PC-9 (cell line): Measurements from ENCODE around the gene CLNK.

Experiments used
- CTCF ChIP-seq: fragments of 200-600 bp; sonication (generic); conservative IDR thresholded peaks from 2 replicates; pipeline ENCODE4 v1.6.1; 2017; ENCODE audit warnings: mixed run types, antibody characterized with exemption, mild to moderate bottlenecking, moderate library complexity
- EZH2 ChIP-seq: fragments of 200-600 bp; sonication (generic); IDR thresholded peaks from 2 replicates; pipeline ENCODE4 v1.8.0; 2017; ENCODE audit warnings: antibody characterized with exemption, low read depth

DNA sequence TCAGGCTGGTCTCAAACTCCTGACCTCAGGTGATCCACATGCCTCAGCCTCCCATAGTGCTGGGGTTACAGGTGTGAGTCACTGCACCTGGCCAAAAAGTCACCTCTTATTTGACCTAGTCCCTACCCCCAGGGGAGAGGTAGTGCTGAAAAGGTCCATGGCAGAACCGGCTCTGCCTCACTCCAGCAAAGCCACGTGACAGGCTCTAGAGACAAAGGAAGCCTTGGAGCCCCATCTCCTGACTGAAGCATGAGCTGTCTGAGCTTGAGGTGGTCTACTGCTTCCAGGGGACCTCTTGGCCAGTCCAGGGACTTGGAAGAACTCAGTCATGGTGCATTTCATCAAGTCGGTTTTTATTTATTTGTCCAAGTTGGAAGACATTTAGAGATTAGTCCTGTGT is 174.8 kb downstream of the CLNK start:
- TF ChIP-seq EZH2 (no peak), CTCF (no peak)
